SK-N-SH (cell line): ENCODE data around the gene DLGAP5. TPM values are rescaled to one million over a fixed set of nuclear protein-coding genes. Genes with fewer than 3 reads are reported as not detected.

ENCODE experiments used
- CTCF ChIA-PET: fragments of 300-600, 350-600 bp; formaldehyde crosslinking; extraction: SDS; loops from one replicate; lab custom pipeline; 2021; lab: Yijun Ruan, JAX
- POLR2A ChIA-PET: fragments of 350-600 bp; sonication (Branson Sonifier 250); formaldehyde crosslinking; extraction: SDS; loops from one replicate; lab custom pipeline; 2020; ENCODE audit warnings: antibody characterized with exemption, inconsistent platforms; lab: Yijun Ruan, JAX
- DNase-seq: peaks from one replicate; pipeline ENCODE4 v3.0.0; 2012
- H2AFZ ChIP-seq: fragments of 200-600 bp; sonication (generic); 2 replicates; pipeline ENCODE4 v1.8.1; 2016; ENCODE audit warnings: antibody characterized with exemption, mild to moderate bottlenecking, low read depth
- H3F3A ChIP-seq: fragments of 200-600 bp; sonication (generic); replicated peaks from 2 replicates; pipeline ENCODE3; 2016; ENCODE audit warnings: antibody characterized with exemption, mild to moderate bottlenecking; ENCODE audit not compliant: insufficient read depth
- H3K27ac ChIP-seq, 2 experiments: fragments of 200-500 bp in 1 of 2; fragments of 200-600 bp in 1 of 2; sonication (Bioruptor generic) in 1 of 2; sonication (generic), shearing (Covaris generic) in 1 of 2; 2 replicates each; pipeline versions ENCODE4 v1.5.1 to v1.6.1; 2014 to 2016; ENCODE audit warnings: low read depth in 2 of 2, inconsistent platforms in 1 of 2, low read length in 1 of 2, mild to moderate bottlenecking in 1 of 2, mixed read lengths in 1 of 2
- H3K27me3 ChIP-seq: fragments of 200-600 bp; sonication (generic), shearing (Covaris generic); 2 replicates; pipeline ENCODE4 v1.6.1; 2016; ENCODE audit warnings: mixed run types; ENCODE audit not compliant: insufficient read depth
- H3K36me3 ChIP-seq, 2 experiments: fragments of 200-500 bp in 1 of 2; fragments of 200-600 bp in 1 of 2; sonication (Bioruptor generic) in 1 of 2; sonication (generic) in 1 of 2; replicated peaks in 1 of 2; 2 replicates each; pipeline versions ENCODE3 to v1.5.1; 2014 to 2016; ENCODE audit warnings: low read length in 1 of 2, mild to moderate bottlenecking in 1 of 2; ENCODE audit not compliant: insufficient read depth in 2 of 2, control insufficient read depth in 1 of 2
- H3K4me1 ChIP-seq, 2 experiments: fragments of 200-500 bp in 1 of 2; fragments of 200-600 bp in 1 of 2; sonication (Bioruptor generic) in 1 of 2; sonication (generic), shearing (Covaris generic) in 1 of 2; 2 replicates each; pipeline versions ENCODE4 v1.5.1 to v1.6.1; 2014 to 2016; ENCODE audit warnings: low read depth in 1 of 2, low read length in 1 of 2, mixed run types in 1 of 2; ENCODE audit not compliant: insufficient read depth in 2 of 2, control insufficient read depth in 1 of 2
- H3K4me2 ChIP-seq: fragments of 200-600 bp; sonication (generic), shearing (Covaris generic); 2 replicates; pipeline ENCODE4 v1.6.1; 2017; ENCODE audit warnings: mixed run types
- H3K4me3 ChIP-seq, 2 experiments: fragments of 200-500 bp in 1 of 2; fragments of 200-600 bp in 1 of 2; sonication (Bioruptor generic) in 1 of 2; sonication (generic), shearing (Covaris generic) in 1 of 2; 2 replicates each; pipeline versions ENCODE4 v1.5.1 to v1.8.1; 2014 to 2016; ENCODE audit warnings: low read depth in 2 of 2, inconsistent platforms in 1 of 2, low read length in 1 of 2, mild to moderate bottlenecking in 1 of 2, mixed read lengths in 1 of 2, moderate library complexity in 1 of 2
- H3K79me2 ChIP-seq: fragments of 200-600 bp; sonication (generic); 2 replicates; pipeline ENCODE4 v1.8.1; 2017; ENCODE audit warnings: mild to moderate bottlenecking; ENCODE audit not compliant: insufficient read depth
- H3K9ac ChIP-seq: fragments of 200-600 bp; sonication (generic); 2 replicates; pipeline ENCODE4 v1.6.1; 2017; ENCODE audit warnings: mixed run types
- H3K9me2 ChIP-seq: fragments of 200-600 bp; sonication (generic); 2 replicates; pipeline ENCODE4 v1.6.1; 2017; ENCODE audit warnings: mixed run types
- H3K9me3 ChIP-seq: fragments of 200-600 bp; sonication (generic); 2 replicates; pipeline ENCODE4 v1.6.1; 2017; ENCODE audit warnings: mixed run types, mild to moderate bottlenecking, moderate library complexity
- H4K20me1 ChIP-seq: fragments of 200-600 bp; sonication (generic); 2 replicates; pipeline ENCODE4 v1.6.1; 2017; ENCODE audit warnings: mild to moderate bottlenecking, mixed run types; ENCODE audit not compliant: insufficient read depth
- CHD2 ChIP-seq: fragments of 150-350 bp; IDR thresholded peaks from 2 replicates; pipeline ENCODE4 v1.6.1; 2018; ENCODE audit warnings: low read length; ENCODE audit not compliant: partially characterized antibody
- EP300 ChIP-seq, 2 experiments: IDR thresholded peaks; 2 replicates each; pipeline versions ENCODE4 v1.4.0 to v1.6.1; 2012; ENCODE audit warnings: borderline replicate concordance in 1 of 2, low read depth in 1 of 2, low read length in 1 of 2
- FOSL2 ChIP-seq: IDR thresholded peaks from 2 replicates; pipeline ENCODE4 v1.4.0; 2012; ENCODE audit warnings: low read depth, mild to moderate bottlenecking, moderate library complexity, borderline replicate concordance
- FOXJ3 ChIP-seq: sonication (generic); formaldehyde crosslinking; IDR thresholded peaks from 2 replicates; pipeline ENCODE4 v1.5.1; 2020; ENCODE audit warnings: mild to moderate bottlenecking, missing genetic modification reagents
- MAX ChIP-seq: IDR thresholded peaks from 2 replicates; pipeline ENCODE4 v1.4.0; 2012; ENCODE audit warnings: low read depth
- MXI1 ChIP-seq: IDR thresholded peaks from 2 replicates; pipeline ENCODE4 v1.6.1; 2012; ENCODE audit warnings: mild to moderate bottlenecking, low read depth, low read length, improper control_type of control experiment
- NFIC ChIP-seq: IDR thresholded peaks from 2 replicates; pipeline ENCODE4 v1.4.0; 2012; ENCODE audit warnings: borderline replicate concordance
- NRF1 ChIP-seq: IDR thresholded peaks from 2 replicates; pipeline ENCODE4 v1.6.1; 2012; ENCODE audit warnings: low read depth, mild to moderate bottlenecking, low read length
- POLR2AphosphoS5 ChIP-seq: IDR thresholded peaks from 2 replicates; pipeline ENCODE4 v1.6.1; 2012; ENCODE audit warnings: low read depth, low read length
- RFX5 ChIP-seq: IDR thresholded peaks from 2 replicates; pipeline ENCODE4 v1.6.1; 2012; ENCODE audit warnings: mild to moderate bottlenecking, improper control_type of control experiment, low read length
- SIN3A ChIP-seq: IDR thresholded peaks from 2 replicates; pipeline ENCODE4 v1.6.1; 2012; ENCODE audit warnings: low read depth, mild to moderate bottlenecking, low read length, moderate library complexity, borderline replicate concordance
- TAF1 ChIP-seq: IDR thresholded peaks from 2 replicates; pipeline ENCODE4 v1.6.1; 2012; ENCODE audit warnings: low read depth, mild to moderate bottlenecking, low read length, moderate library complexity, borderline replicate concordance
- TCF12 ChIP-seq: IDR thresholded peaks from 2 replicates; pipeline ENCODE4 v1.4.0; 2012
- USF2 ChIP-seq: fragments of 150-350 bp; IDR thresholded peaks from 2 replicates; pipeline ENCODE4 v1.6.1; 2017; ENCODE audit warnings: antibody characterized with exemption, low read length, low read depth, borderline replicate concordance
- WGBS: methylation state at CpG from one replicate; pipeline ENCODE4 v1.1.6; 2017; ENCODE audit warnings: low lambda C conversion rate; 5-methylcytosine and 5-hydroxymethylcytosine counted together
- polyA plus RNA-seq, 3 experiments: library from polyadenylated mRNA; depleted of rRNA; stranded (reverse); fragments of >200 nt; gene quantifications; 2 replicates each; pipeline ENCODE4 v1.2.3, GENCODE V29; 2012
- TF ChIP-seq, protein P1 (sequence below): IDR thresholded peaks from 2 replicates; pipeline ENCODE4 v1.4.0; 2012; ENCODE audit warnings: low read depth, borderline replicate concordance
- TF ChIP-seq, protein P2 (sequence below): IDR thresholded peaks from 2 replicates; pipeline ENCODE4 v1.4.0; 2012; ENCODE audit warnings: low read depth, borderline replicate concordance
- TF ChIP-seq, protein P3 (sequence below): fragments of 200-600 bp; sonication (generic); IDR thresholded peaks from 2 replicates; pipeline ENCODE4 v1.6.1; 2017; ENCODE audit warnings: antibody characterized with exemption, mild to moderate bottlenecking, moderate library complexity
- TF ChIP-seq, protein P4 (sequence below): fragments of 150-350 bp; IDR thresholded peaks from 2 replicates; pipeline ENCODE4 v1.6.1; 2016; ENCODE audit warnings: mild to moderate bottlenecking, low read depth, low read length

DLGAP5 gene
- polyA plus RNA-seq, 1 of the 3 experiments (the other 2 are of a cell fraction) = 6.4 TPM

DNA sequence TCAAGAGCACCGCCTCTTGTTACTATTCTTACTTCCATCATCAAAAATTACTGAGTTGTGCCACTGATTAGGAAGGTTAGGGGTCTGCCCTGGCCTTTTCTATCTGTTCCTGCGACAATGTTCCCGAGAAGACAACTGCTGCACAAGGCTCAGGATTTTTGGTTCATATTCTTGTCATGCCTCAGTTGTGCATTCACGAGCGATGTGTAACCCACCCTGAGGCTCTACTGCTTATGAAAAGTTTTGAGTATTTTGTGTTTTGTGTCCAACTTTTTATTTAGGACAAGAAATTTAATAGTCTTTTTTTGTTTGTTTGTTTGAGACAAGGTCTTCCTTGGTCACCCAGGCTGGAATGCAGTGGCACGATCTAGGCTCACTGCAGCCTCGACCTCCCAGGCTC is 85.4 kb downstream of the DLGAP5 start:
- ChIA-PET CTCF (no interaction called here), POLR2A (no interaction called here)
- WGBS = 97% methylated on average over 7 of the region's 7 CpGs
- TF ChIP-seq, protein P1, sequence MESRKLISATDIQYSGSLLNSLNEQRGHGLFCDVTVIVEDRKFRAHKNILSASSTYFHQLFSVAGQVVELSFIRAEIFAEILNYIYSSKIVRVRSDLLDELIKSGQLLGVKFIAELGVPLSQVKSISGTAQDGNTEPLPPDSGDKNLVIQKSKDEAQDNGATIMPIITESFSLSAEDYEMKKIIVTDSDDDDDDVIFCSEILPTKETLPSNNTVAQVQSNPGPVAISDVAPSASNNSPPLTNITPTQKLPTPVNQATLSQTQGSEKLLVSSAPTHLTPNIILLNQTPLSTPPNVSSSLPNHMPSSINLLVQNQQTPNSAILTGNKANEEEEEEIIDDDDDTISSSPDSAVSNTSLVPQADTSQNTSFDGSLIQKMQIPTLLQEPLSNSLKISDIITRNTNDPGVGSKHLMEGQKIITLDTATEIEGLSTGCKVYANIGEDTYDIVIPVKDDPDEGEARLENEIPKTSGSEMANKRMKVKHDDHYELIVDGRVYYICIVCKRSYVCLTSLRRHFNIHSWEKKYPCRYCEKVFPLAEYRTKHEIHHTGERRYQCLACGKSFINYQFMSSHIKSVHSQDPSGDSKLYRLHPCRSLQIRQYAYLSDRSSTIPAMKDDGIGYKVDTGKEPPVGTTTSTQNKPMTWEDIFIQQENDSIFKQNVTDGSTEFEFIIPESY = no peak
- TF ChIP-seq SIN3A (no peak), MXI1 (no peak)
- Histone ChIP-seq H3K27me3 (no peaks in the 10 kb centered on the region), H4K20me1 (no peaks in the 10 kb centered on the region), H3K9ac (no peak overlapping the region), H3K9me2 (no peaks in the 10 kb centered on the region), H3K4me1 (peaks cover 18 to 33% of the 10 kb centered on the region in 2 experiments), H3K79me2 (no peaks in the 10 kb centered on the region), H3K9me3 (no peaks in the 10 kb centered on the region), H3K4me3 (no peak overlapping the region), H2AFZ (no peak overlapping the region), H3K27ac (no peak overlapping the region), H3F3A (peaks cover 29% of the 10 kb centered on the region), H3K36me3 (no peaks in the 10 kb centered on the region), H3K4me2 (no peak overlapping the region)
- DNase-seq = no peak

- Histone ChIP-seq H3K79me2 (no peaks in the 10 kb centered on the region), H3K36me3 (no peaks in the 10 kb centered on the region), H4K20me1 (no peaks in the 10 kb centered on the region), H3K4me3 (no peak overlapping the region), H3K27me3 (no peaks in the 10 kb centered on the region), H3K4me1 (peaks cover 18 to 33% of the 10 kb centered on the region in 2 experiments), H3K9me2 (no peaks in the 10 kb centered on the region), H3K9ac (no peak overlapping the region; the same call in 1 of the 2 replicates), H3K4me2 (no peak overlapping the region), H3K27ac (peak overlapping the region; percentile 87 to 89), H3F3A (peaks cover 29% of the 10 kb centered on the region), H2AFZ (no peak overlapping the region), H3K9me3 (no peaks in the 10 kb centered on the region)
- 82% methylated on average over 5 of the region's 6 CpGs for WGBS
- POLR2A ChIA-PET = no interaction called here
- no peak for DNase-seq
- no peak for TF ChIP-seq SIN3A
- TF ChIP-seq FOSL2 = no peak
- TF ChIP-seq, protein P2, sequence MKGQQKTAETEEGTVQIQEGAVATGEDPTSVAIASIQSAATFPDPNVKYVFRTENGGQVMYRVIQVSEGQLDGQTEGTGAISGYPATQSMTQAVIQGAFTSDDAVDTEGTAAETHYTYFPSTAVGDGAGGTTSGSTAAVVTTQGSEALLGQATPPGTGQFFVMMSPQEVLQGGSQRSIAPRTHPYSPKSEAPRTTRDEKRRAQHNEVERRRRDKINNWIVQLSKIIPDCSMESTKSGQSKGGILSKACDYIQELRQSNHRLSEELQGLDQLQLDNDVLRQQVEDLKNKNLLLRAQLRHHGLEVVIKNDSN = no peak
- TF ChIP-seq CHD2 = no peak
- no peak for TF ChIP-seq EP300 (IDR thresholded peaks at IDR 0.05; ENCODE audit: borderline replicate concordance in 1 of 2, low read depth in 1 of 2, low read length in 1 of 2)
- TF ChIP-seq, protein P3, sequence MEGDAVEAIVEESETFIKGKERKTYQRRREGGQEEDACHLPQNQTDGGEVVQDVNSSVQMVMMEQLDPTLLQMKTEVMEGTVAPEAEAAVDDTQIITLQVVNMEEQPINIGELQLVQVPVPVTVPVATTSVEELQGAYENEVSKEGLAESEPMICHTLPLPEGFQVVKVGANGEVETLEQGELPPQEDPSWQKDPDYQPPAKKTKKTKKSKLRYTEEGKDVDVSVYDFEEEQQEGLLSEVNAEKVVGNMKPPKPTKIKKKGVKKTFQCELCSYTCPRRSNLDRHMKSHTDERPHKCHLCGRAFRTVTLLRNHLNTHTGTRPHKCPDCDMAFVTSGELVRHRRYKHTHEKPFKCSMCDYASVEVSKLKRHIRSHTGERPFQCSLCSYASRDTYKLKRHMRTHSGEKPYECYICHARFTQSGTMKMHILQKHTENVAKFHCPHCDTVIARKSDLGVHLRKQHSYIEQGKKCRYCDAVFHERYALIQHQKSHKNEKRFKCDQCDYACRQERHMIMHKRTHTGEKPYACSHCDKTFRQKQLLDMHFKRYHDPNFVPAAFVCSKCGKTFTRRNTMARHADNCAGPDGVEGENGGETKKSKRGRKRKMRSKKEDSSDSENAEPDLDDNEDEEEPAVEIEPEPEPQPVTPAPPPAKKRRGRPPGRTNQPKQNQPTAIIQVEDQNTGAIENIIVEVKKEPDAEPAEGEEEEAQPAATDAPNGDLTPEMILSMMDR = no peak
- TF ChIP-seq NFIC = no peak
- no peak for TF ChIP-seq FOXJ3 (CRISPR knock-in tag)
- no peak for TF ChIP-seq POLR2AphosphoS5
- TF ChIP-seq USF2 = no peak
- no peak for TF ChIP-seq TCF12
- TF ChIP-seq MAX = no peak
- TF ChIP-seq RFX5 = no peak
- TF ChIP-seq, protein P4, sequence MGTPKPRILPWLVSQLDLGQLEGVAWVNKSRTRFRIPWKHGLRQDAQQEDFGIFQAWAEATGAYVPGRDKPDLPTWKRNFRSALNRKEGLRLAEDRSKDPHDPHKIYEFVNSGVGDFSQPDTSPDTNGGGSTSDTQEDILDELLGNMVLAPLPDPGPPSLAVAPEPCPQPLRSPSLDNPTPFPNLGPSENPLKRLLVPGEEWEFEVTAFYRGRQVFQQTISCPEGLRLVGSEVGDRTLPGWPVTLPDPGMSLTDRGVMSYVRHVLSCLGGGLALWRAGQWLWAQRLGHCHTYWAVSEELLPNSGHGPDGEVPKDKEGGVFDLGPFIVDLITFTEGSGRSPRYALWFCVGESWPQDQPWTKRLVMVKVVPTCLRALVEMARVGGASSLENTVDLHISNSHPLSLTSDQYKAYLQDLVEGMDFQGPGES = no peak
- no peak for TF ChIP-seq TAF1
- TF ChIP-seq NRF1 = no peak
- CTCF ChIA-PET = interaction anchor here (1.1 to 2.9 kb wide), 6 partner anchors 10 to 56 kb away, joined by 3 to 13 read pairs (median 4); partner anchors contain the start of gene MAPK1IP1L
Measured at GRCh38 chr14:55103971-55104954, 87.1 kb downstream of the DLGAP5 start.
